ENCODE measurements around the gene MICAL2. TPM values are rescaled to one million over a fixed set of nuclear protein-coding genes. Genes with fewer than 3 reads are reported as not detected.

MICAL2 gene
- total RNA-seq, 1 donor from 2014 or later = 4.4 TPM

DNA sequence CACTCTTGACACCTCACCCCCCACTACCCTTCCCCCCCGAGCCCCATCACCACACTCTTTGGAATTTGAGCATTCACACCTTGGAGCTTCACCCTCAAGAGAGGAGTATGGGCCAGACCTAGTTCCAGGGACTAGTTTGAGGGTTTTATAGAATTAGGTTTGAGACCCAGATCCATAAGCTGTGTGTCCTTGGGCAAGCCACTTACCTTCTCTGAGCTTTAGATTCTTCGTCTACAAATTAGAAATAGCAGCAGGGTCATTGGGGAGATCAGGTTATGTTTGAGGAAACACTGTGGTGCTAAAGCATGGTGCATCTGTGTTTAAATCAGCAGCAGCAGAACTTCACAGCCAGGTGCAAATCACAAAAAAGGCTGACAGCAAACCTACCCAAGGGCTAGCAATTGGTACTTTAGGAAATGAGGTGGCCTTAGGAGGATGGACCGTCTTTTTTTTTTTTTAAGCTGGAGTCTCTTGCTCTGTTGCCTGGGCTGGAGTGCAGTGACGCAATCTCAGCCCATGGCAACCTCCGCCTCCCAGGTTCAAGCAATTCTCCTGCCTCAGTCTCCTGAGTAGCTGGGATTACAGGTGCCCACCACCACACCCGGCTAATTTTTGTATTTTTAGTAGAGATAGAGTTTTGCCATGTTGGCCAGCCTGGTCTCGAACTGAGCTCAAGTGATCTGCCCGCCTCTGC lies 114.8 kb downstream of the MICAL2 start:
- no peak overlapping the region for H3K27ac Mint-ChIP-seq (ENCODE audit: unreplicated experiment)
- H3K36me3 Mint-ChIP-seq (ENCODE audit: unreplicated experiment) = no peaks in the 10 kb centered on the region
- peaks cover 10% of the 10 kb centered on the region for H3K9me3 Mint-ChIP-seq (ENCODE audit: unreplicated experiment)
- TF ChIP-seq, protein P1, sequence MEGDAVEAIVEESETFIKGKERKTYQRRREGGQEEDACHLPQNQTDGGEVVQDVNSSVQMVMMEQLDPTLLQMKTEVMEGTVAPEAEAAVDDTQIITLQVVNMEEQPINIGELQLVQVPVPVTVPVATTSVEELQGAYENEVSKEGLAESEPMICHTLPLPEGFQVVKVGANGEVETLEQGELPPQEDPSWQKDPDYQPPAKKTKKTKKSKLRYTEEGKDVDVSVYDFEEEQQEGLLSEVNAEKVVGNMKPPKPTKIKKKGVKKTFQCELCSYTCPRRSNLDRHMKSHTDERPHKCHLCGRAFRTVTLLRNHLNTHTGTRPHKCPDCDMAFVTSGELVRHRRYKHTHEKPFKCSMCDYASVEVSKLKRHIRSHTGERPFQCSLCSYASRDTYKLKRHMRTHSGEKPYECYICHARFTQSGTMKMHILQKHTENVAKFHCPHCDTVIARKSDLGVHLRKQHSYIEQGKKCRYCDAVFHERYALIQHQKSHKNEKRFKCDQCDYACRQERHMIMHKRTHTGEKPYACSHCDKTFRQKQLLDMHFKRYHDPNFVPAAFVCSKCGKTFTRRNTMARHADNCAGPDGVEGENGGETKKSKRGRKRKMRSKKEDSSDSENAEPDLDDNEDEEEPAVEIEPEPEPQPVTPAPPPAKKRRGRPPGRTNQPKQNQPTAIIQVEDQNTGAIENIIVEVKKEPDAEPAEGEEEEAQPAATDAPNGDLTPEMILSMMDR (IDR thresholded peaks at IDR 0.05; ENCODE audit: partially characterized antibody, unreplicated experiment) = no peak
- no peak overlapping the region for H3K4me3 Mint-ChIP-seq (ENCODE audit: unreplicated experiment)
- peaks cover 8% of the 10 kb centered on the region for H3K4me1 Mint-ChIP-seq (ENCODE audit: low read depth, unreplicated experiment)
- no peak for DNase-seq
- peaks cover 5% of the 10 kb centered on the region for H3K27me3 Mint-ChIP-seq (ENCODE audit: unreplicated experiment)

DNA sequence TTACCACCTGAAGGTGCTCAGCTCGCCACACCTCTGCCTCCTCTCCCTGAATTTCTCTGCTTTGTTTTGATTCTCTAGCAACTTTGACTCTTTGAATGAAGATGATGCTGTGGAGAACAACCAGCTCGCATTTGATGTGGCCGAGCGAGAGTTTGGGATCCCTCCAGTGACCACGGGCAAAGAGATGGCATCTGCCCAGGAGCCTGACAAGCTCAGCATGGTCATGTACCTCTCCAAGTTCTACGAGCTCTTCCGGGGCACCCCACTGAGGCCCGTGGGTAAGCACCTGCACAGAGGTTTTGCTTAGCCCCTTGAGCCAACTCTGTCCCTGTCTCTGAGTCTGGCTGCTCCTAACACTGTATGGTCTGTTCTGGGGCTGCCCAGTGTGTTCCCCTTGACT lies 115.7 kb downstream of the MICAL2 start:
- Mint-ChIP-seq H3K27me3 (ENCODE audit: unreplicated experiment) (peaks cover 6% of the 10 kb centered on the region), H3K9me3 (ENCODE audit: unreplicated experiment) (peaks cover 12% of the 10 kb centered on the region), H3K27ac (ENCODE audit: unreplicated experiment) (no peak overlapping the region), H3K4me3 (ENCODE audit: unreplicated experiment) (no peak overlapping the region), H3K36me3 (ENCODE audit: unreplicated experiment) (no peaks in the 10 kb centered on the region), H3K4me1 (ENCODE audit: low read depth, unreplicated experiment) (peaks cover 8% of the 10 kb centered on the region)
- TF ChIP-seq, protein P1 (IDR thresholded peaks at IDR 0.05; ENCODE audit: partially characterized antibody, unreplicated experiment) = no peak
- DNase-seq = no peak

DNA sequence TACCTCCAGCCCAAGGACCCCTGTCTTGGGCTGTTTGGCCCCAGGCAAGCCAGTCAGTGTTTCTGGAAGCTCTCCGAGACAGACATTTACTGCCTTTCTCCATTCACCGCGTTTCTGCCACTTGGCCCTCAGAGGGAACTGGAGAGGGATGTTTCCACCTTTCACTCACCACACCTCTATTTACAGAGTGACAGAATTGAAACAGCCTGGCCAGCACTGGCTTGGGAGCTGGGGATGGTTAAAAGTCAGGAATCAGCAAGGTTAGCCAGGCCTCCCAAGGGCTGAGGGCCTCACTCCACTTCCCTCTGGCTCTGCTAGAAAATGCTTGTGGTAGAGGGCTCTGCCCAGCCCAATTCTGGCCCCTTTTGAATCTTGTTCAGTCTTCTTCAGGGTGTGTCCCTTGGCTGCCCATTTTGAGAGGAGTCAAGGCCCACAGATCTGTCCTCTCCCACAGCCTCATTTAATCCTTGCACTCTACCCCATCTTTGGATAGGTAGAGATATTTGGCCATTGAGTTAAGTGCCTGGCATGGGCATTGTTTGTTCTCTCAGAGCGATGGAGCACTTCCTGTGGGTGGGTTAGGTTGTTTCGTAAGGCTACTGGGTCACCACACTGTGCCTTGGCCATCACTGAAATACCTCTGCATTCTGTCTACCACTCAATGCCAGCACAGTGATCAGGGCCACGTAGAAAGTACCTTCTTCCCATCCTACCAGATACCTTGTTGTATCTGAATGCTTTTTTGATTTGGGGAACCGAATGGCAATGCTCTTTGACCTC lies 119.2 kb downstream of the MICAL2 start:
- Mint-ChIP-seq H3K27ac (ENCODE audit: unreplicated experiment) (no peak overlapping the region), H3K36me3 (ENCODE audit: unreplicated experiment) (no peaks in the 10 kb centered on the region), H3K27me3 (ENCODE audit: unreplicated experiment) (peaks cover 7% of the 10 kb centered on the region), H3K4me1 (ENCODE audit: low read depth, unreplicated experiment) (no peaks in the 10 kb centered on the region), H3K4me3 (ENCODE audit: unreplicated experiment) (no peak overlapping the region), H3K9me3 (ENCODE audit: unreplicated experiment) (peaks cover 9% of the 10 kb centered on the region)
- DNase-seq = no peak
- TF ChIP-seq, protein P1 (IDR thresholded peaks at IDR 0.05; ENCODE audit: partially characterized antibody, unreplicated experiment) = no peak

GRCh38 chr11:12232160-12232559 lies 121.8 kb downstream of the MICAL2 start:
- TF ChIP-seq, protein P1 (IDR thresholded peaks at IDR 0.05; ENCODE audit: partially characterized antibody, unreplicated experiment) = no peak
- H3K27ac Mint-ChIP-seq (ENCODE audit: unreplicated experiment) = no peak overlapping the region
- H3K27me3 Mint-ChIP-seq (ENCODE audit: unreplicated experiment) = peaks cover 7% of the 10 kb centered on the region
- peaks cover 13% of the 10 kb centered on the region for H3K4me1 Mint-ChIP-seq (ENCODE audit: low read depth, unreplicated experiment)
- H3K36me3 Mint-ChIP-seq (ENCODE audit: unreplicated experiment) = no peaks in the 10 kb centered on the region
- no peak overlapping the region for H3K4me3 Mint-ChIP-seq (ENCODE audit: unreplicated experiment)
- no peak for DNase-seq
- H3K9me3 Mint-ChIP-seq (ENCODE audit: unreplicated experiment) = peaks cover 9% of the 10 kb centered on the region

Data from glutamatergic neuron (in vitro differentiated cells).